IMR-90 (cell line): ENCODE data around the gene ZC3HAV1L. TPM values are rescaled to one million over a fixed set of nuclear protein-coding genes. Genes with fewer than 3 reads are reported as not detected.
A peak's percentile ranks its signal among the peaks of the same experiment; 100 is the strongest.

Experiments used
- ATAC-seq: fragments of 200-7000 bp; cut with Tn5 transposase; 2 replicates; pipeline ENCODE4 v1.9.1; 2020; ENCODE audit warnings: low read depth, mild to moderate bottlenecking, moderate library complexity
- BruUV-seq: library from RNA; stranded (reverse); fragments of 400-500 nt; replicated peaks from 2 replicates; lab custom pipeline; 2021; lab: Mats Ljungman, UMichigan
- CTCF ChIA-PET: fragments of 300-600 bp; formaldehyde crosslinking; extraction: SDS; loops from one replicate; lab custom pipeline; 2021; ENCODE audit warnings: antibody characterized with exemption; lab: Yijun Ruan, JAX
- POLR2A ChIA-PET: fragments of 300-600 bp; sonication (Branson Sonifier 250); formaldehyde crosslinking; loops from one replicate; lab custom pipeline; 2022; ENCODE audit warnings: antibody characterized with exemption; ENCODE audit not compliant: unreplicated experiment; lab: Charles Lee
- DNase-seq: peaks from one replicate; pipeline ENCODE4 v3.0.0; 2013
- H2AFZ ChIP-seq: replicated peaks from 2 replicates; pipeline ENCODE3; 2013; ENCODE audit warnings: low read length, mild to moderate bottlenecking; ENCODE audit not compliant: poor library complexity
- H2AK5ac ChIP-seq: 2 replicates; pipeline ENCODE4 v1.6.1; 2013; ENCODE audit warnings: low read depth, low read length, inconsistent platforms
- H2AK9ac ChIP-seq: replicated peaks from 2 replicates; pipeline ENCODE3; 2013; ENCODE audit warnings: mild to moderate bottlenecking, low read depth, low read length, moderate library complexity; ENCODE audit not compliant: poor library complexity
- H2BK120ac ChIP-seq: 2 replicates; pipeline ENCODE4 v1.6.1; 2013; ENCODE audit warnings: low read depth, low read length, inconsistent platforms
- H2BK15ac ChIP-seq: 3 replicates; pipeline ENCODE4 v1.6.1; 2013; ENCODE audit warnings: low read depth, low read length, inconsistent platforms
- H2BK20ac ChIP-seq: 2 replicates; pipeline ENCODE4 v1.6.1; 2013; ENCODE audit warnings: low read depth, mild to moderate bottlenecking, inconsistent platforms, low read length, moderate library complexity
- H2BK5ac ChIP-seq: 2 replicates; pipeline ENCODE4 v1.6.1; 2013; ENCODE audit warnings: mild to moderate bottlenecking, low read depth, low read length, inconsistent platforms; ENCODE audit not compliant: poor library complexity, severe bottlenecking
- H3K14ac ChIP-seq: replicated peaks from 2 replicates; pipeline ENCODE4 v1.6.1; 2013; ENCODE audit warnings: low read depth, low read length, inconsistent platforms
- H3K18ac ChIP-seq: 2 replicates; pipeline ENCODE4 v1.6.1; 2013; ENCODE audit warnings: low read depth, low read length, control low read depth
- H3K23ac ChIP-seq: 2 replicates; pipeline ENCODE4 v1.6.1; 2013; ENCODE audit warnings: low read depth, low read length, inconsistent platforms
- H3K27ac ChIP-seq: 2 replicates; pipeline ENCODE4 v1.5.1; 2013; ENCODE audit warnings: mild to moderate bottlenecking, control low read depth, low read length; ENCODE audit not compliant: insufficient read depth
- H3K27me3 ChIP-seq: 2 replicates; pipeline ENCODE4 v1.6.1; 2013; ENCODE audit warnings: low read length; ENCODE audit not compliant: control insufficient read depth, insufficient read depth
- H3K36me3 ChIP-seq: 2 replicates; pipeline ENCODE4 v1.6.1; 2013; ENCODE audit warnings: low read length, mixed read lengths; ENCODE audit not compliant: control insufficient read depth, insufficient read depth
- H3K4ac ChIP-seq: 2 replicates; pipeline ENCODE4 v1.6.1; 2013; ENCODE audit warnings: low read depth, low read length, inconsistent platforms
- H3K4me1 ChIP-seq: 2 replicates; pipeline ENCODE4 v1.6.1; 2013; ENCODE audit warnings: low read length, mixed read lengths; ENCODE audit not compliant: control insufficient read depth, insufficient read depth
- H3K4me2 ChIP-seq: 2 replicates; pipeline ENCODE4 v1.6.1; 2013; ENCODE audit warnings: low read depth, mild to moderate bottlenecking, control low read depth, low read length, moderate library complexity
- H3K4me3 ChIP-seq: 2 replicates; pipeline ENCODE4 v1.5.1; 2013; ENCODE audit warnings: low read depth, mild to moderate bottlenecking, control low read depth, low read length, moderate library complexity; ENCODE audit not compliant: insufficient read depth
- H3K56ac ChIP-seq: 2 replicates; pipeline ENCODE4 v1.6.1; 2013; ENCODE audit warnings: low read length, inconsistent platforms; ENCODE audit not compliant: insufficient read depth; ENCODE audit errors: extremely low read depth
- H3K79me1 ChIP-seq, 2 experiments: 2 replicates each; pipeline ENCODE4 v1.6.1; 2013; ENCODE audit warnings: low read length in 2 of 2, inconsistent platforms in 1 of 2, low read depth in 1 of 2
- H3K9ac ChIP-seq: 2 replicates; pipeline ENCODE4 v1.6.1; 2013; ENCODE audit warnings: low read depth, low read length, control low read depth
- H3K9me1 ChIP-seq: 2 replicates; pipeline ENCODE4 v1.6.1; 2013; ENCODE audit warnings: low read length, inconsistent platforms; ENCODE audit not compliant: insufficient read depth
- H3K9me3 ChIP-seq: 2 replicates; pipeline ENCODE4 v1.6.1; 2013; ENCODE audit warnings: low read length; ENCODE audit not compliant: control insufficient read depth, insufficient read depth
- H4K20me1 ChIP-seq: 2 replicates; pipeline ENCODE4 v1.6.1; 2013; ENCODE audit warnings: low read length, inconsistent platforms; ENCODE audit not compliant: insufficient read depth
- H4K5ac ChIP-seq: 2 replicates; pipeline ENCODE4 v1.6.1; 2013; ENCODE audit warnings: mild to moderate bottlenecking, low read depth, low read length, control low read depth
- H4K8ac ChIP-seq, 2 experiments: 2 replicates each; pipeline ENCODE4 v1.6.1; 2013; ENCODE audit warnings: low read depth in 2 of 2, low read length in 2 of 2, control low read depth in 1 of 2, inconsistent platforms in 1 of 2
- H4K91ac ChIP-seq: 2 replicates; pipeline ENCODE4 v1.6.1; 2013; ENCODE audit warnings: low read depth, low read length, inconsistent platforms; ENCODE audit not compliant: insufficient read depth
- BHLHE40 ChIP-seq: fragments of 150-350 bp; IDR thresholded peaks from 2 replicates; pipeline ENCODE4 v1.6.1; 2016; ENCODE audit warnings: mild to moderate bottlenecking, low read depth, low read length
- CHD1 ChIP-seq: IDR thresholded peaks from 2 replicates; pipeline ENCODE4 v1.6.1; 2012; ENCODE audit warnings: low read depth, low read length, improper control_type of control experiment
- FOS ChIP-seq: fragments of 150-350 bp; IDR thresholded peaks from 2 replicates; pipeline ENCODE4 v1.6.1; 2016; ENCODE audit warnings: low read depth, low read length
- MAFK ChIP-seq: IDR thresholded peaks from 2 replicates; pipeline ENCODE4 v1.6.1; 2012; ENCODE audit warnings: low read depth, low read length, improper control_type of control experiment
- MAZ ChIP-seq: IDR thresholded peaks from 2 replicates; pipeline ENCODE4 v1.6.1; 2012; ENCODE audit warnings: low read depth, mild to moderate bottlenecking, low read length, improper control_type of control experiment, moderate library complexity, borderline replicate concordance
- MXI1 ChIP-seq: IDR thresholded peaks from 2 replicates; pipeline ENCODE4 v1.6.1; 2012; ENCODE audit warnings: low read depth, mild to moderate bottlenecking, low read length, moderate library complexity, borderline replicate concordance
- NFE2L2 ChIP-seq: fragments of 150-350 bp; IDR thresholded peaks from 2 replicates; pipeline ENCODE4 v1.6.1; 2016; ENCODE audit warnings: low read depth, mild to moderate bottlenecking, low read length
- POLR2A ChIP-seq: IDR thresholded peaks from 2 replicates; pipeline ENCODE4 v1.6.1; 2012; ENCODE audit warnings: mild to moderate bottlenecking, low read depth, low read length
- RAD21 ChIP-seq: IDR thresholded peaks from 2 replicates; pipeline ENCODE4 v1.6.1; 2012; ENCODE audit warnings: low read length, improper control_type of control experiment
- RFX5 ChIP-seq: IDR thresholded peaks from 2 replicates; pipeline ENCODE4 v1.8.0; 2012; ENCODE audit warnings: low read depth, mild to moderate bottlenecking, low read length, moderate library complexity
- SMC3 ChIP-seq: fragments of 150-350 bp; IDR thresholded peaks from 2 replicates; pipeline ENCODE4 v1.6.1; 2016; ENCODE audit warnings: low read depth, mild to moderate bottlenecking, antibody characterized with exemption, low read length, moderate library complexity
- WGBS, 2 experiments: methylation state at CpG; one replicate each; pipeline versions ENCODE4 v1.1.5 to v1.1.7; 2013; ENCODE audit warnings: missing lambda C conversion rate in 2 of 2; ENCODE audit not compliant: insufficient read length in 1 of 2; ENCODE audit errors: extremely low coverage in 2 of 2; 5-methylcytosine and 5-hydroxymethylcytosine counted together
- dilution Hi-C: fragments of 300-500 bp; cut with HindIII; formaldehyde crosslinking; loops from one replicate; pipeline ENCODE4 v1.14.3; 2018; ENCODE audit warnings: low sequenced_read_pairs; ENCODE audit not compliant: unreplicated experiment
- in situ Hi-C: fragments of 300-500 bp; cut with MboI; formaldehyde crosslinking; loops from 3 replicates; pipeline ENCODE4 v1.14.3; 2019; ENCODE audit warnings: low sequenced_read_pairs, inconsistent platforms, mixed read lengths
- intact Hi-C: fragments of 100-400 bp; cut with micrococcal nuclease; formaldehyde crosslinking; loops from 2 replicates; pipeline ENCODE4 v1.10.0; 2022
- polyA plus RNA-seq, 3 experiments: library from polyadenylated mRNA; depleted of rRNA; stranded (reverse); fragments of >200 nt; gene quantifications; 2 replicates each; pipeline ENCODE4 v1.2.3, GENCODE V29; 2012; ENCODE audit warnings: low replicate concordance in 1 of 3
- total RNA-seq: library from RNA; depleted of rRNA; stranded (reverse); fragments of >200 nt; gene quantifications from 2 replicates; pipeline ENCODE4 v1.2.3, GENCODE V29; 2012
- TF ChIP-seq, protein P1 (sequence below): fragments of 150-350 bp; IDR thresholded peaks from 2 replicates; pipeline ENCODE4 v1.6.1; 2016; ENCODE audit warnings: low read depth, mild to moderate bottlenecking, low read length, moderate library complexity, borderline replicate concordance
- TF ChIP-seq, protein P2 (sequence below): conservative IDR thresholded peaks from 2 replicates; pipeline ENCODE4 v1.5.1; 2012; ENCODE audit warnings: mild to moderate bottlenecking, low read depth, low read length, improper control_type of control experiment

ZC3HAV1L gene
- total and polyA plus RNA-seq, 2 of the 4 experiments (the other 2 are of a cell fraction), result 4.5 to 9.4 TPM

DNA sequence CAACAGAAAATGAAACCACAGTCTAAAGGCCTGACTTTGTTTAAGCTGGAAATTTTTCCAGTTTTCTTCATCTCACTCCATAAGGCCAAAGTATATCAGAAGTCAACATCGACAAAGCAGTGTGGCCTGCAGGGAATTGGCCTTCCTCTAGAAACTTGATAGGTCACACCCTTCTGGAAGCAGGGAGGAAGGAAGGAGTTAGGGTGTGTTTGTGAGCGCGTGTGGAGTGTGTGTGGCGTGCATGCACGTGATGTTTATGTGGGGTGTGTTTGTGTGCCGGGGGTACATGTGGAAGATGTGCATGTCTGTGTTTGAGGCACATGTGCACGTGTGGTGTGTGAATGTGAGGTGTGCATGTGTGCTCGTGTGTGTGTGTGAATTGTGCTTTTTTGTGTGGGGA, 45.1 kb upstream of the ZC3HAV1L start:
- ATAC-seq (peak; percentile 14; the same call in 1 of the 2 replicates), DNase-seq (no peak)
- Histone ChIP-seq H4K91ac (no peak overlapping the region), H3K4me2 (no peak overlapping the region; the same call in 1 of the 2 replicates), H2BK15ac (no peak overlapping the region), H2AFZ (peak overlapping the region; percentile 9), H4K8ac (no peak overlapping the region), H2BK5ac (no peak overlapping the region), H3K23ac (peak overlapping the region; percentile 60), H2BK20ac (no peak overlapping the region; the same call in 1 of the 2 replicates), H3K27ac (no peak overlapping the region), H2AK9ac (no peak overlapping the region), H3K4me3 (no peak overlapping the region), H2BK120ac (no peak overlapping the region), H3K9ac (no peak overlapping the region), H3K18ac (no peak overlapping the region), H3K9me3 (no peaks in the 10 kb centered on the region), H3K79me1 (peaks cover 0 to 7% of the 10 kb centered on the region in 2 experiments; a peak in 2 of 4 replicates), H3K9me1 (peaks cover 4% of the 10 kb centered on the region), H3K4me1 (peaks cover 2% of the 10 kb centered on the region; the same call in 1 of the 2 replicates), H4K20me1 (no peaks in the 10 kb centered on the region), H3K27me3 (no peaks in the 10 kb centered on the region), H3K56ac (no peak overlapping the region), H2AK5ac (no peak overlapping the region), H3K36me3 (peaks cover 27% of the 10 kb centered on the region), H4K5ac (no peak overlapping the region), H3K14ac (no peak overlapping the region), H3K4ac (no peak overlapping the region)
- TF ChIP-seq MXI1, result no peak
- TF ChIP-seq MAZ, result no peak
- TF ChIP-seq MAFK, result no peak
- no peak for TF ChIP-seq NFE2L2
- no peak for TF ChIP-seq POLR2A
- no peak for TF ChIP-seq BHLHE40
- no peak for TF ChIP-seq SMC3
- TF ChIP-seq FOS, result no peak
- no peak for TF ChIP-seq CHD1
- TF ChIP-seq RFX5, result no peak
- TF ChIP-seq, protein P1, sequence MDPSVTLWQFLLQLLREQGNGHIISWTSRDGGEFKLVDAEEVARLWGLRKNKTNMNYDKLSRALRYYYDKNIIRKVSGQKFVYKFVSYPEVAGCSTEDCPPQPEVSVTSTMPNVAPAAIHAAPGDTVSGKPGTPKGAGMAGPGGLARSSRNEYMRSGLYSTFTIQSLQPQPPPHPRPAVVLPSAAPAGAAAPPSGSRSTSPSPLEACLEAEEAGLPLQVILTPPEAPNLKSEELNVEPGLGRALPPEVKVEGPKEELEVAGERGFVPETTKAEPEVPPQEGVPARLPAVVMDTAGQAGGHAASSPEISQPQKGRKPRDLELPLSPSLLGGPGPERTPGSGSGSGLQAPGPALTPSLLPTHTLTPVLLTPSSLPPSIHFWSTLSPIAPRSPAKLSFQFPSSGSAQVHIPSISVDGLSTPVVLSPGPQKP, result no peak
- TF ChIP-seq, protein P2, sequence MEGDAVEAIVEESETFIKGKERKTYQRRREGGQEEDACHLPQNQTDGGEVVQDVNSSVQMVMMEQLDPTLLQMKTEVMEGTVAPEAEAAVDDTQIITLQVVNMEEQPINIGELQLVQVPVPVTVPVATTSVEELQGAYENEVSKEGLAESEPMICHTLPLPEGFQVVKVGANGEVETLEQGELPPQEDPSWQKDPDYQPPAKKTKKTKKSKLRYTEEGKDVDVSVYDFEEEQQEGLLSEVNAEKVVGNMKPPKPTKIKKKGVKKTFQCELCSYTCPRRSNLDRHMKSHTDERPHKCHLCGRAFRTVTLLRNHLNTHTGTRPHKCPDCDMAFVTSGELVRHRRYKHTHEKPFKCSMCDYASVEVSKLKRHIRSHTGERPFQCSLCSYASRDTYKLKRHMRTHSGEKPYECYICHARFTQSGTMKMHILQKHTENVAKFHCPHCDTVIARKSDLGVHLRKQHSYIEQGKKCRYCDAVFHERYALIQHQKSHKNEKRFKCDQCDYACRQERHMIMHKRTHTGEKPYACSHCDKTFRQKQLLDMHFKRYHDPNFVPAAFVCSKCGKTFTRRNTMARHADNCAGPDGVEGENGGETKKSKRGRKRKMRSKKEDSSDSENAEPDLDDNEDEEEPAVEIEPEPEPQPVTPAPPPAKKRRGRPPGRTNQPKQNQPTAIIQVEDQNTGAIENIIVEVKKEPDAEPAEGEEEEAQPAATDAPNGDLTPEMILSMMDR, result no peak
- TF ChIP-seq RAD21, result no peak
- dilution Hi-C loops, result no loop called here
- ChIA-PET POLR2A (no interaction called here), CTCF (interaction anchor here (0.7 kb wide), 1 partner anchor 23 kb away, joined by 3 read pairs; no protein-coding TSS in a partner anchor)
- no TSS peak for BruUV-seq
- WGBS, 2 experiments, result 77 to 100% methylated on average over 1 to 5 of the region's 8 CpGs
- intact Hi-C loops, result no loop called here
- in situ Hi-C loops, result no loop called here
